Measurements from ENCODE around the gene TNFAIP3.

The TNFAIP3 gene

GRCh38 chr6:137860394-137861005 lies 6.6 kb upstream of the TNFAIP3 start:
- TF ChIP-seq CTCF (IDR thresholded peaks at IDR 0.05; ENCODE audit: low read depth, low read length): no peak
- DNase-seq (ENCODE audit: extremely low read depth, low read depth): no peak

- no peak for DNase-seq (ENCODE audit: extremely low read depth, low read depth)
- TF ChIP-seq CTCF (IDR thresholded peaks at IDR 0.05; ENCODE audit: low read depth, low read length): no peak
These were observed 5.3 kb upstream of the TNFAIP3 start for GRCh38 chr6:137861550-137862337.

GRCh38 chr6:137862419-137863090 lies 4.5 kb upstream of the TNFAIP3 start:
- TF ChIP-seq CTCF (IDR thresholded peaks at IDR 0.05; ENCODE audit: low read depth, low read length): no peak

GRCh38 chr6:137863091-137863797 lies 3.8 kb upstream of the TNFAIP3 start:
- DNase-seq (ENCODE audit: extremely low read depth, low read depth): no peak

More at GRCh38 chr6:137862419-137863090, 4.5 kb upstream of the TNFAIP3 start:
- DNase-seq (ENCODE audit: extremely low read depth, low read depth): no peak

GRCh38 chr6:137864812-137865508 lies 2.1 kb upstream of the TNFAIP3 start:
- no peak for TF ChIP-seq CTCF (IDR thresholded peaks at IDR 0.05; ENCODE audit: low read depth, low read length)
- DNase-seq (ENCODE audit: extremely low read depth, low read depth): no peak

More at GRCh38 chr6:137863091-137863797, 3.8 kb upstream of the TNFAIP3 start:
- no peak for TF ChIP-seq CTCF (IDR thresholded peaks at IDR 0.05; ENCODE audit: low read depth, low read length)

GRCh38 chr6:137866200-137866913 lies 702 bp upstream of the TNFAIP3 start:
- TF ChIP-seq CTCF (IDR thresholded peaks at IDR 0.05; ENCODE audit: low read depth, low read length): no peak
- DNase-seq (ENCODE audit: extremely low read depth, low read depth): no peak
